ENCODE measurements around the gene CBLIF.
"Not testable (repeated sequence)": the region's sequence is repeated elsewhere in the genome, so short reads cannot be mapped to it uniquely, and the experiment has no call there.

Gene CBLIF

GRCh38 chr11:59846556-59846955 is 1.3 kb upstream of the CBLIF start:
- no peak for DNase-seq

- no peak for DNase-seq
These were observed 3.0 kb downstream of the CBLIF start for GRCh38 chr11:59842316-59842715.

- no peak for DNase-seq
These were observed 3.8 kb downstream of the CBLIF start for GRCh38 chr11:59841514-59841913.

GRCh38 chr11:59839615-59840014 is 5.7 kb downstream of the CBLIF start:
- no peak for DNase-seq

GRCh38 chr11:59833602-59834001 is 11.7 kb downstream of the CBLIF start:
- no peak for DNase-seq

GRCh38 chr11:59829358-59829757 is 15.9 kb downstream of the CBLIF start:
- DNase-seq: no peak

GRCh38 chr11:59822989-59823566 is 22.2 kb downstream of the CBLIF start:
- DNase-seq: no peak

- no peak for DNase-seq
These were observed 26.7 kb downstream of the CBLIF start for GRCh38 chr11:59818572-59818971.

- not testable (repeated sequence) for DNase-seq
These were observed 28.9 kb downstream of the CBLIF start for GRCh38 chr11:59816434-59816833.

- no peak for DNase-seq
These were observed 29.5 kb downstream of the CBLIF start for GRCh38 chr11:59815754-59816153.

GRCh38 chr11:59814021-59814420 is 31.3 kb downstream of the CBLIF start:
- no peak for DNase-seq

GRCh38 chr11:59813364-59813763 is 31.9 kb downstream of the CBLIF start:
- DNase-seq: no peak

- DNase-seq: no peak
These were observed 33.1 kb downstream of the CBLIF start for GRCh38 chr11:59812220-59812619.

GRCh38 chr11:59810911-59811259 is 34.4 kb downstream of the CBLIF start:
- DNase-seq: no peak

- peak; percentile 86 for DNase-seq
These were observed 34.9 kb downstream of the CBLIF start, which contains the start of gene MRPL16 for GRCh38 chr11:59810189-59810910. Gene MRPL16 (minus strand): TSS chr11:59810778. CDS start chr11:59810658, 120 bp downstream.

- no peak for DNase-seq
These were observed 38.2 kb downstream of the CBLIF start for GRCh38 chr11:59807047-59807610.

- no peak for DNase-seq
These were observed 41.2 kb downstream of the CBLIF start for GRCh38 chr11:59804061-59804460.

- DNase-seq: peak; percentile 11 to 15
These were observed 42.6 kb downstream of the CBLIF start for GRCh38 chr11:59802639-59803176.

GRCh38 chr11:59801981-59802638 is 43.2 kb downstream of the CBLIF start:
- DNase-seq: no peak

GRCh38 chr11:59801160-59801706 is 44.1 kb downstream of the CBLIF start:
- no peak for DNase-seq

- DNase-seq: no peak
These were observed 44.8 kb downstream of the CBLIF start for GRCh38 chr11:59800390-59801025.

- no peak for DNase-seq
These were observed 50.9 kb downstream of the CBLIF start for GRCh38 chr11:59794417-59794816.

GRCh38 chr11:59792507-59792906 is 52.8 kb downstream of the CBLIF start:
- no peak for DNase-seq

All from activated CD4-positive, alpha-beta T cell treated with anti-CD3 and anti-CD28 coated beads, Interleukin-2, amount 50 U/mL, for 4 hours (primary cell).